GM12865 (cell line): ENCODE data around the gene JAGN1.
"Not testable (repeated sequence)": the region's sequence is repeated elsewhere in the genome, so short reads cannot be mapped to it uniquely, and the experiment has no call there.

Experiments used
- DNase-seq: peaks from one replicate; pipeline ENCODE4 v3.0.0; 2010; ENCODE audit warnings: low read depth
- H3K4me3 ChIP-seq: 2 replicates; pipeline ENCODE4 v1.5.1; 2011; ENCODE audit warnings: mild to moderate bottlenecking, low read depth, low read length, control low read depth
- TF ChIP-seq, protein P1 (sequence below): IDR thresholded peaks from 2 replicates; pipeline ENCODE4 v1.5.1; 2011; ENCODE audit warnings: low read length, control low read depth, low read depth, inconsistent platforms; ENCODE audit not compliant: insufficient read depth; ENCODE audit errors: missing control alignments

JAGN1 gene

DNA sequence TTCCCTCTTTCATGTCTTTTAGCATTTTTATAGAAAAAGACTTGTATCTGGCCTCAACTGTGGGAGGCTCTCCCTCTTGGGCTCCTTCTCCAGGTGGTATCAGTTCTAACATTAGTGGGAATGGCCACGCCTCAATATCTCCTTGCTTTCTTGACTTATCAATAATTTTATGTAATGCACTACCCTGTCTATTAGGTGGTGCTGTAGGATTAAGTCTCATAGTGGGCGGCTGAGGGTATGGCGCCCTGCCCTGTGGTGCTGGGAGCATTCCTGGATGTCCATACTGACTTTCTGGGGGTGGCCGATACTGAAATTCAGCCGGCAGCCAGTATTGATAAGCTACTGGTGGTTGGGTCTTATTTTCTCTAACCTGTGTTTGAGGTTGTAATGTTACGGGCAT lies 37.9 kb upstream of the JAGN1 start:
- TF ChIP-seq, protein P1, sequence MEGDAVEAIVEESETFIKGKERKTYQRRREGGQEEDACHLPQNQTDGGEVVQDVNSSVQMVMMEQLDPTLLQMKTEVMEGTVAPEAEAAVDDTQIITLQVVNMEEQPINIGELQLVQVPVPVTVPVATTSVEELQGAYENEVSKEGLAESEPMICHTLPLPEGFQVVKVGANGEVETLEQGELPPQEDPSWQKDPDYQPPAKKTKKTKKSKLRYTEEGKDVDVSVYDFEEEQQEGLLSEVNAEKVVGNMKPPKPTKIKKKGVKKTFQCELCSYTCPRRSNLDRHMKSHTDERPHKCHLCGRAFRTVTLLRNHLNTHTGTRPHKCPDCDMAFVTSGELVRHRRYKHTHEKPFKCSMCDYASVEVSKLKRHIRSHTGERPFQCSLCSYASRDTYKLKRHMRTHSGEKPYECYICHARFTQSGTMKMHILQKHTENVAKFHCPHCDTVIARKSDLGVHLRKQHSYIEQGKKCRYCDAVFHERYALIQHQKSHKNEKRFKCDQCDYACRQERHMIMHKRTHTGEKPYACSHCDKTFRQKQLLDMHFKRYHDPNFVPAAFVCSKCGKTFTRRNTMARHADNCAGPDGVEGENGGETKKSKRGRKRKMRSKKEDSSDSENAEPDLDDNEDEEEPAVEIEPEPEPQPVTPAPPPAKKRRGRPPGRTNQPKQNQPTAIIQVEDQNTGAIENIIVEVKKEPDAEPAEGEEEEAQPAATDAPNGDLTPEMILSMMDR, result no peak
- no peak for DNase-seq
- H3K4me3 ChIP-seq, result no peak overlapping the region

DNA sequence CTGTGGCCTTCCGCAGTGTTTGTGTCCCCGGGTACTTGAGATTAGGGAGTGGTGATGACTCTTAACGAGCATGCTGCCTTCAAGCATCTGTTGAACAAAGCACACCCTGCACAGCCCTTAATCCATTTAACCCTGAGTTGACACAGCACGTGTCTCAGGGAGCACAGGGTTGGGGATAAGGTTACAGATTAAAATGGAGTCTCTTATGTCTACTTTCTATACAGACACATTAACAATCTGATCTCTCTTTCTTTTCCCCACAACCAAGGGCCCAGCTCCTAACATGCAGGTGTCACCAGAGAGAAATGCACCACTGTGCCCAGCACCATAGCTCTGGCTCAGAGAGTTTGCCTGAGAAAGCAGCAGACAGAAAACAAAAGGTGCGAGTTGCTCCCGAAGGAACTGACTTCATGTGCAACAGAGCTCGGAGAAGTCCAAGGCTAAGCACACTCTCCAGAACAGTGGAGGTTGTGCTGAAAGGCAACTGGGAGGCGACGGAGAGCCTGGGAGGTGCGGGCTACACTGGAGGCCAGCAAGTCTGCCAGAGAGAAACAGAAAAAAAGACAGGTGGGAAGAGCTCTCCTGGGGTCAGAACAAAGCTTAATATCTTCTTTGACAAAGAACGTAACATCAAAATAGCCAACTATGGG lies 36.0 kb upstream of the JAGN1 start:
- not testable (repeated sequence) for H3K4me3 ChIP-seq, DNase-seq

DNA sequence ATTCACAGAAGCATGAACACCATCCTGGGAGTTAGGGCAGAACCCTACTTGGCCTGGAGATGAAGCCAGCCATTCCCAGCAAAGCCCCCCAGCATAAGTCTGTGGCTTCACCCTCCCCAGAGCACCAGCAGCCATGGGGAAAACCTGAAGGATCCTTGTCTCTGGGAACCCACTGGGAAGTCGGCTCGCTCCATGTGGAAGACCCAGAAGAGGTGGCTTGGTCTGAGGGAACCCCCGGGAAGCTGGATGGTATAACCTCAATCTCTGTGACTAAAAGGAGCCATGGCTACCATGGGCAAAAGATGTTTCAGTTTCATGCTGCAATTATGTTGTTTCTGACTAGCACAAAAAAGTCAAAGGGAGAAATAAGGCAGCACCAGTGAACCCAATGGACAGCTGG lies 34.8 kb upstream of the JAGN1 start:
- no peak overlapping the region for H3K4me3 ChIP-seq
- no peak for DNase-seq
- TF ChIP-seq, protein P1, result no peak

DNA sequence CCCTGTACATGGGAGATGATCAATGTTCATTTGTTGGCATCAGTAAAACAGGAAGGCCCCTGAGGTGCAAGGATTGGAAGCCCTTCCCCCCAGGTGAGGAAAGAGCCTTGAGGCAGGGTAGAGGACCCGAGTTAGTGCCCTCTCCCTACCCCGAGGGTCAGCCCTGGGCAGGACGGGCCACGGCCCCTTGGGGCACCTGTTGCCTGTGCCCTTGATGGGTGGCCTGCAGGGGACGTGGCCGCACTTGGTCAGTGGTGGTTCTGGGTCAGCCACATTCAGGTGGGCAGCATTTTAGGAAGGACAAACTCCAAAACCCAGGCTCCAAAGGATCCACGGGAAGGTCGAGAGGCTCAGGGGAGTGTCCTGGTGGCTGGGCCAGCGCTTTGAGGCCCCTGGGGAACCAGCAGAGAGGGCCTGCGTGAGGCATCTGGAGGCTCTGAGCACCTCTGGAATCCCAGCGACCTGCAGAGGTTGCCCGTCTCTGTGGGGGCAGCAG lies 30.8 kb upstream of the JAGN1 start:
- TF ChIP-seq, protein P1, result no peak

DNA sequence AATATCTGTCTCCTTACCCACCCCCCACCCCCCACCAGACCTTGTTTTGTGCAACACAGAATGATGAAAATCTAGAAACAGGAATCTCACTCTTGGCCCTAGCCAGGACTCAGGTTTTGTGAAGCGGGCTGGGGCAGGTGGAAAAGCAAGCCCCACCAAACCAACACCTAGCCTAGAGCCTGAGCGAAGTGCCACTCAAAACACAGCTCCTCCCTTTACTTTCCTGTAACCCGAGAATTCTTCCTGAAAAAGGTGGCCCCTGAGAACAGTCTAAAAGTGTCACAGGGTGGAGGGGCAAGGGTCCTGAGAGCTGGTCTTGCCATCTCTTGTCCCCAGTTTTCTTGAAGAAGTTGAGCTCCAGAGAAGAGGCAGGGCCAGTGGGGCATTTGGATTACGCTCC lies 29.2 kb upstream of the JAGN1 start:
- no peak overlapping the region for H3K4me3 ChIP-seq
- TF ChIP-seq, protein P1, result no peak
- DNase-seq, result no peak

More for the DNA sequence above, 30.8 kb upstream of the JAGN1 start:
- no peak for DNase-seq
- no peak overlapping the region for H3K4me3 ChIP-seq

DNA sequence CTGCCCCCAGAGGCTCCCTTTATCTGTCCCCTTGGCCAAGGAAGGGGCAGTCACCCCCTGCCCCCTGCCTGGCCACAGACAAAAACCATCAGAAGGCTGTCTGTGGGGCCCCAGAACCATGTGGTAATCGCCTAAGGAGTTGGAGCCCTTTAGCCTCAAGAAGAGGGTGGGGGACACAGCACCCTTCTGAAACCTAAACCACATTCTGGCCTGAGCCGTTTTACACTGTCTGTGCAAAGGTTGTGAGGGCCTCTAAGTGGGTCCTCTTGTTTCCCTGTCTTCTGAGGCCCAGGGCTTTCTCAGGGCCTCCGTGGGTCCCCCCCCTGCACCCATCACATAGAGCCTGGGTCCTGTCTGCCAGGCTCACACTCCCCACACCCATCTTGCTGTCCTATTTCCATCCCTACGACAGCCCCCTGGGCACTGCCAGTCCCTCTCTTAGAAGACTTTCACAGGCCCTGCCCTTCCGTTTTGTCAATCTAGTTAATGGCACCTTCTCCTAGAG lies 28.7 kb upstream of the JAGN1 start:
- TF ChIP-seq, protein P1, result no peak
- H3K4me3 ChIP-seq, result no peak overlapping the region
- no peak for DNase-seq

DNA sequence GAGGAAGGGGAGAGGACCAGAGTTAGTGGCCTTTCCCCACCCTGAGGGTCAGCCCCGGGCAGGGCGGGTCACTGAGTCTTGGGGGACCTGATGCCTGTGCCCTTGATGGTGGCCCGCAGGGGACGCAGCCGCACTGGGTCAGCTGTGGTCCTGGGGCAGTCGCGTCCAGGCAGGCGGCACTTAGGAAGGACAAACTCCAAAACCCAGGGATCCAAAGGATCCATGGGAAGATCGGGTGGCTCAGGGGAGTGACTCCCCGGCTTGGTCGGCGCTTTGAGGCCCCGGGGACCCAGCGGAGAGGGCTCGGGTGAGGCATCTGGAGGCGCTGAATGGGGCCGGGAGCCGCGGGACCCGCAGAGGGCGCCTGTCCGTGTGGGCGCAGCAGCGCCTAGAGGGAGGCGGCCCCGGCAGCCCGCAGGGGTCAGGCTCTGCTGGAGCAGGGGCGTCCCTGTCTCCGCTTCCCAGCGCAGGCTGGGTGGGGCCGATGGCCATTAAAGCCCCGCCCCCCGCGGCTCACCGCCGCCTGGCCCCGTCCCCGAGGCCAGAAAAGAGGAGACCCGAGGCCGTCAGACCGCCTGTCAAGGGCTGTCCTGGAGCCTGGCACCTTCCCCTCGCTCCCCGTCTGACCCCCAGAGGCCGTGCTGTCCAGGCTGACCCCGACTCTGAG lies 27.9 kb upstream of the JAGN1 start:
- TF ChIP-seq, protein P1, result no peak
- no peak for DNase-seq
- no peak overlapping the region for H3K4me3 ChIP-seq
